Fibroblast of peridontal ligament (primary cell): Measurements from ENCODE around the gene CCDC18.
"Not testable (repeated sequence)": the region's sequence is repeated elsewhere in the genome, so short reads cannot be mapped to it uniquely, and the experiment has no call there.

Experiments
- DNase-seq: peaks from one replicate; pipeline ENCODE4 v3.0.0-alpha.2; 2010; ENCODE audit errors: extremely low read depth

Gene CCDC18

GRCh38 chr1:93174638-93175037, 5.9 kb upstream of the CCDC18 start:
- DNase-seq, result not testable (repeated sequence)

GRCh38 chr1:93177991-93178390, 2.5 kb upstream of the CCDC18 start:
- DNase-seq, result peak; percentile 49

- peak; percentile 19 for DNase-seq
Observed at GRCh38 chr1:93178418-93178817, 2.1 kb upstream of the CCDC18 start.

- DNase-seq, result peak; percentile 97
Observed at GRCh38 chr1:93179886-93180722, 420 bp upstream of the CCDC18 start, which contains the start of gene TMED5. Gene TMED5 (minus strand): TSS chr1:93180413. CDS start chr1:93180242, 171 bp downstream.

- no peak for DNase-seq
Observed at GRCh38 chr1:93186667-93187066, 6.1 kb downstream of the CCDC18 start.

GRCh38 chr1:93190432-93190831, 9.9 kb downstream of the CCDC18 start:
- DNase-seq, result no peak

- no peak for DNase-seq
Observed at GRCh38 chr1:93194231-93194990, 13.9 kb downstream of the CCDC18 start.

GRCh38 chr1:93196591-93196990, 16.1 kb downstream of the CCDC18 start:
- DNase-seq, result peak; percentile 61

- DNase-seq, result no peak
Observed at GRCh38 chr1:93199150-93199549, 18.6 kb downstream of the CCDC18 start.

GRCh38 chr1:93200086-93200620, 19.6 kb downstream of the CCDC18 start:
- no peak for DNase-seq

GRCh38 chr1:93200714-93201113, 20.2 kb downstream of the CCDC18 start:
- no peak for DNase-seq

- no peak for DNase-seq
Observed at GRCh38 chr1:93205892-93206566, 25.5 kb downstream of the CCDC18 start.

- no peak for DNase-seq
Observed at GRCh38 chr1:93206567-93206954, 26.0 kb downstream of the CCDC18 start.

- peak; percentile 34 for DNase-seq
Observed at GRCh38 chr1:93207211-93207610, 26.7 kb downstream of the CCDC18 start.

- no peak for DNase-seq
Observed at GRCh38 chr1:93215322-93215721, 34.8 kb downstream of the CCDC18 start.

GRCh38 chr1:93219443-93219842, 38.9 kb downstream of the CCDC18 start:
- peak; percentile 8 for DNase-seq

- DNase-seq, result not testable (repeated sequence)
Observed at GRCh38 chr1:93220716-93221115, 40.2 kb downstream of the CCDC18 start.

- peak; percentile 17 for DNase-seq
Observed at GRCh38 chr1:93221913-93222312, 41.4 kb downstream of the CCDC18 start.

GRCh38 chr1:93223023-93223675, 42.6 kb downstream of the CCDC18 start:
- DNase-seq, result no peak

- DNase-seq, result no peak
Observed at GRCh38 chr1:93235261-93235660, 54.7 kb downstream of the CCDC18 start.

- DNase-seq, result no peak
Observed at GRCh38 chr1:93237021-93237420, 56.5 kb downstream of the CCDC18 start.
